SK-N-SH treated with all-trans-retinoic acid at 6 μM for 48 hours (cell line): Measurements from ENCODE around the gene TNIK.

Experiments used
- ATAC-seq: fragments of 200-7000 bp; cut with Tn5 transposase; 3 replicates; pipeline ENCODE4 v1.9.1; 2020; ENCODE audit warnings: mild to moderate bottlenecking, moderate library complexity
- ARNTL ChIP-seq: fragments of 450-650 bp; formaldehyde crosslinking; IDR thresholded peaks from 2 replicates; pipeline ENCODE4 v1.5.0; 2020; ENCODE audit warnings: low read depth, mild to moderate bottlenecking, moderate library complexity, borderline replicate concordance
- CREB5 ChIP-seq: fragments of 250-450 bp; sonication (Bioruptor Pico); IDR thresholded peaks from 2 replicates; pipeline ENCODE4 v1.5.1; 2020; ENCODE audit warnings: low read depth, mild to moderate bottlenecking, moderate library complexity
- CSDC2 ChIP-seq: fragments of 250-450 bp; sonication (Bioruptor Pico); IDR thresholded peaks from 2 replicates; pipeline ENCODE4 v1.5.0; 2020; ENCODE audit warnings: mild to moderate bottlenecking, moderate library complexity
- CSRNP3 ChIP-seq: fragments of 250-450 bp; sonication (Bioruptor Pico); IDR thresholded peaks from 2 replicates; pipeline ENCODE4 v1.5.1; 2021; ENCODE audit warnings: mild to moderate bottlenecking, moderate library complexity
- GLIS3 ChIP-seq: fragments of 250-450 bp; sonication (Bioruptor Pico); IDR thresholded peaks from 2 replicates; pipeline ENCODE4 v1.5.0; 2020; ENCODE audit warnings: mild to moderate bottlenecking, moderate library complexity
- ISL1 ChIP-seq: fragments of 250-450 bp; sonication (Bioruptor Pico); IDR thresholded peaks from 2 replicates; pipeline ENCODE4 v2.1.2; 2022; ENCODE audit warnings: mild to moderate bottlenecking, moderate library complexity
- PATZ1 ChIP-seq: fragments of 250-450 bp; sonication (Bioruptor Pico); IDR thresholded peaks from 2 replicates; pipeline ENCODE4 v1.8.0; 2020; ENCODE audit warnings: mild to moderate bottlenecking, moderate library complexity, borderline replicate concordance
- POU6F1 ChIP-seq: fragments of 250-450 bp; sonication (Bioruptor Pico); IDR thresholded peaks from 2 replicates; pipeline ENCODE4 v1.8.0; 2021; ENCODE audit warnings: low read depth, mild to moderate bottlenecking, moderate library complexity, borderline replicate concordance
- PPARA ChIP-seq: fragments of 250-450 bp; sonication (Bioruptor Pico); IDR thresholded peaks from 2 replicates; pipeline ENCODE4 v1.5.0; 2020; ENCODE audit warnings: mild to moderate bottlenecking, borderline replicate concordance
- RARB ChIP-seq: fragments of 250-450 bp; sonication (Bioruptor Pico); IDR thresholded peaks from 2 replicates; pipeline ENCODE4 v1.8.0; 2021; ENCODE audit warnings: mild to moderate bottlenecking, moderate library complexity
- SNAI2 ChIP-seq: fragments of 250-450 bp; sonication (Bioruptor Pico); IDR thresholded peaks from 2 replicates; pipeline ENCODE4 v1.5.0; 2020; ENCODE audit warnings: mild to moderate bottlenecking, moderate library complexity
- TCF4 ChIP-seq: fragments of 250-450 bp; sonication (Bioruptor Pico); IDR thresholded peaks from 2 replicates; pipeline ENCODE4 v1.8.0; 2021; ENCODE audit warnings: mild to moderate bottlenecking, moderate library complexity, borderline replicate concordance
- TOX ChIP-seq: fragments of 250-450 bp; sonication (Bioruptor Pico); IDR thresholded peaks from 2 replicates; pipeline ENCODE4 v1.8.0; 2021; ENCODE audit warnings: mild to moderate bottlenecking, moderate library complexity, borderline replicate concordance
- TSHZ2 ChIP-seq: fragments of 250-450 bp; sonication (Bioruptor Pico); IDR thresholded peaks from 2 replicates; pipeline ENCODE4 v1.5.0; 2020; ENCODE audit warnings: mild to moderate bottlenecking, moderate library complexity
- ZC3H10 ChIP-seq: fragments of 250-450 bp; sonication (Bioruptor Pico); IDR thresholded peaks from 2 replicates; pipeline ENCODE4 v1.5.1; 2021; ENCODE audit warnings: mild to moderate bottlenecking, moderate library complexity
- ZFP3 ChIP-seq: fragments of 250-450 bp; sonication (Bioruptor Pico); IDR thresholded peaks from 2 replicates; pipeline ENCODE4 v1.5.0; 2020; ENCODE audit warnings: mild to moderate bottlenecking, moderate library complexity
- ZNF565 ChIP-seq: fragments of 450-650 bp; formaldehyde crosslinking; conservative IDR thresholded peaks from 2 replicates; pipeline ENCODE4 v1.5.0; 2020; ENCODE audit warnings: low read depth, mild to moderate bottlenecking, moderate library complexity
- ZNF8 ChIP-seq: fragments of 450-650 bp; formaldehyde crosslinking; IDR thresholded peaks from 2 replicates; pipeline ENCODE4 v1.5.0; 2020; ENCODE audit warnings: mild to moderate bottlenecking, moderate library complexity

The TNIK gene

GRCh38 chr3:171127611-171128010 is 332.6 kb downstream of the TNIK start:
- TF ChIP-seq ZFP3 (CRISPR knock-in tag) (no peak), ZC3H10 (no peak), CREB5 (CRISPR knock-in tag) (no peak), TOX (CRISPR knock-in tag) (no peak), SNAI2 (no peak), ZNF8 (CRISPR knock-in tag) (no peak), GLIS3 (CRISPR knock-in tag) (no peak), RARB (CRISPR knock-in tag) (no peak), CSDC2 (CRISPR knock-in tag) (no peak), TSHZ2 (CRISPR knock-in tag) (no peak), PPARA (CRISPR knock-in tag) (no peak), ZNF565 (CRISPR knock-in tag) (no peak), CSRNP3 (no peak), ARNTL (CRISPR knock-in tag) (no peak)
- ATAC-seq = no peak

GRCh38 chr3:171126478-171127209 is 333.6 kb downstream of the TNIK start:
- ATAC-seq = no peak
- TF ChIP-seq TOX (CRISPR knock-in tag) (no peak), GLIS3 (CRISPR knock-in tag) (no peak), CSRNP3 (no peak), ZFP3 (CRISPR knock-in tag) (no peak), RARB (CRISPR knock-in tag) (no peak), TCF4 (CRISPR knock-in tag) (no peak), PATZ1 (CRISPR knock-in tag) (no peak), TSHZ2 (CRISPR knock-in tag) (no peak), POU6F1 (CRISPR knock-in tag) (no peak), CREB5 (CRISPR knock-in tag) (no peak), ZNF8 (CRISPR knock-in tag) (no peak), ISL1 (no peak)
